HG02943 (cell line): ENCODE data around the gene LIN7A.
A peak's percentile ranks its signal among the peaks of the same experiment; 100 is the strongest.
"Not testable (repeated sequence)": the region's sequence is repeated elsewhere in the genome, so short reads cannot be mapped to it uniquely, and the experiment has no call there.

Experiments
- ATAC-seq: cut with Tn5 transposase; IDR thresholded peaks from one replicate; pipeline ENCODE4 v1.9.1; 2021; ENCODE audit warnings: mild to moderate bottlenecking, low read depth, moderate library complexity; ENCODE audit not compliant: unreplicated experiment

Gene LIN7A

GRCh38 chr12:80815351-80815750 is 122.4 kb downstream of the LIN7A start:
- no peak for ATAC-seq

- no peak for ATAC-seq
These were observed 123.3 kb downstream of the LIN7A start for GRCh38 chr12:80814453-80814852.

GRCh38 chr12:80813820-80814219 is 123.9 kb downstream of the LIN7A start:
- ATAC-seq: no peak

- ATAC-seq: no peak
These were observed 125.6 kb downstream of the LIN7A start for GRCh38 chr12:80811957-80812708.

GRCh38 chr12:80810874-80811273 is 126.9 kb downstream of the LIN7A start:
- ATAC-seq: no peak

GRCh38 chr12:80807640-80808288 is 130.0 kb downstream of the LIN7A start:
- peak; percentile 62 for ATAC-seq

GRCh38 chr12:80805106-80805505 is 132.6 kb downstream of the LIN7A start:
- no peak for ATAC-seq

- peak; percentile 81 for ATAC-seq
These were observed 134.9 kb downstream of the LIN7A start for GRCh38 chr12:80802652-80803400.

GRCh38 chr12:80798281-80798680 is 139.5 kb downstream of the LIN7A start:
- no peak for ATAC-seq

- no peak for ATAC-seq
These were observed 143.2 kb downstream of the LIN7A start for GRCh38 chr12:80794551-80794950.

GRCh38 chr12:80792861-80793260 is 144.9 kb downstream of the LIN7A start:
- ATAC-seq: no peak

- ATAC-seq: no peak
These were observed 145.9 kb downstream of the LIN7A start for GRCh38 chr12:80791863-80792262.

GRCh38 chr12:80788407-80788806 is 149.3 kb downstream of the LIN7A start:
- ATAC-seq: not testable (repeated sequence)

- not testable (repeated sequence) for ATAC-seq
These were observed 154.7 kb downstream of the LIN7A start for GRCh38 chr12:80782963-80783470.

- ATAC-seq: no peak
These were observed 156.4 kb downstream of the LIN7A start for GRCh38 chr12:80781313-80781712.

- ATAC-seq: no peak
These were observed 157.0 kb downstream of the LIN7A start for GRCh38 chr12:80780746-80781145.

GRCh38 chr12:80778005-80778541 is 159.7 kb downstream of the LIN7A start:
- ATAC-seq: peak; percentile 98

- no peak for ATAC-seq
These were observed 160.1 kb downstream of the LIN7A start for GRCh38 chr12:80777587-80777986.

GRCh38 chr12:80776706-80777105 is 161.0 kb downstream of the LIN7A start:
- ATAC-seq: no peak

GRCh38 chr12:80770958-80771357 is 166.8 kb downstream of the LIN7A start:
- ATAC-seq: no peak
